MG63 (cell line): ENCODE results near the gene MAP1LC3B. TPM values are rescaled to one million over a fixed set of nuclear protein-coding genes. Genes with fewer than 3 reads are reported as not detected.

Source experiments
- DNase-seq: peaks from one replicate; pipeline ENCODE4 v3.0.0-alpha.2; 2020
- H3K27me3 ChIP-seq: fragments of 250-450 bp; sonication (Bioruptor Pico); 2 replicates; pipeline ENCODE4 v1.5.1; 2020; ENCODE audit warnings: mild to moderate bottlenecking, moderate library complexity
- H3K36me3 ChIP-seq: fragments of 250-450 bp; sonication (Bioruptor Pico); 2 replicates; pipeline ENCODE4 v1.5.1; 2020; ENCODE audit warnings: mild to moderate bottlenecking, moderate library complexity
- H3K4me3 ChIP-seq: fragments of 250-450 bp; sonication (Bioruptor Pico); 2 replicates; pipeline ENCODE4 v1.5.1; 2020; ENCODE audit warnings: mild to moderate bottlenecking, moderate library complexity
- H3K9me3 ChIP-seq: fragments of 250-450 bp; sonication (Bioruptor Pico); 2 replicates; pipeline ENCODE4 v1.5.1; 2020; ENCODE audit warnings: mild to moderate bottlenecking, moderate library complexity
- total RNA-seq: library from RNA; depleted of rRNA; stranded (reverse); fragments of >200 nt; shearing (Covaris generic); gene quantifications from 2 replicates; pipeline ENCODE4 v1.2.3, GENCODE V29; 2014; ENCODE audit warnings: low replicate concordance

Gene MAP1LC3B
- total RNA-seq, 1 experiment from 2014 or later = 7.9 TPM

DNA sequence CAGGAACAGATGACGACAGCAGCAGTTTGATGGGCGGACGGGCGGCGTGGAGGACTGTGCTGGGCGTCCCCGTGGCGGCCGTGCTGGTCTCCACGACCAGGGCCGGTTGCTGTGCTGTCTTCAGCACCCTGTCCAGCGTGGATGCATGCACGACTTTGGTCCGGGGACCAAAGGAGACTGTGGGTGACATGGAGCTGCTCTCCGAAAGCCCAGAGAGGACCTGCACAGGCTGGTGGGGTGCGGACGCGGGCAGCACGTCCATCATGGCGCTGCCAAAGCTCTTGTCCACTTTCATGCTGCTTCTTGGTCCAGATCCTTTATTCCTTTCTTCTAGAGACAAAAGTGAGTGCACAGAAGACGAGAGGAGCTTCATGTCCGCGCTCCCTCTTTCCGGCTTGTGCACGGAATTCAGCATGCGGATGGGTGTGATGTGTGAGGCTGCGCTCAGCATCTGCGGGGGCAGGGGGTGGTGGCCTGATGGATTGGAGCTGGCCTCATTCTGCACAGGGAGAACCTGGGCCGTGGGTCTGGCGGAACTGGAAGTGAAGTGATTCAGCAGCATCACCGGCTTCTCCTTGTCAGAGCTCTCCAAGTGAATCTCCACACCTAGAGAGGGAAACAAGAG is 20.3 kb downstream of the MAP1LC3B start:
- Histone ChIP-seq H3K27me3 (no peaks in the 10 kb centered on the region), H3K9me3 (no peaks in the 10 kb centered on the region), H3K36me3 (peaks cover 4% of the 10 kb centered on the region), H3K4me3 (no peak overlapping the region)
- DNase-seq = no peak

DNA sequence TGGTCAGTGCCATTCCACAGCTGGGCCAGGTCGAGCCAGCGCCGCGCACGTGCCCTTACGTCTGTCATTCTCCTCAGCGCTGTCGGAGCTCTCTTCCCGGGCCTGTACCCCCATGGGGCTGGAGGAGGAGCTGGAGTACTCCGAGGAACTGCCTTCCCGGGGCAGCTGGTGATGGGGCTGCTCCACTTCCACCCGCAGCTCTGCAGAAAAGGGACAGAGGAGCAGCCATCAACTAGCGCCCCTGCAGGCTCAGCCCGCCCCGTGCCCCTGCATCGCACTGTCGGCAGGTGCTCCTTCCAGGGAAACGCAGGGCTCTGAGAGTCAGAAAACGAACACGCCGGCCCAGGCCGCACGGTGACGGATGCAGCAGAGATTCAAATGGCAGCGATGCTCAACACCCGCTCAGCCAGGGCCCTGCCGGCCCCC is 20.9 kb downstream of the MAP1LC3B start:
- no peak for DNase-seq
- H3K36me3 ChIP-seq = peaks cover 3% of the 10 kb centered on the region
- H3K4me3 ChIP-seq = no peak overlapping the region
- no peaks in the 10 kb centered on the region for H3K9me3 ChIP-seq
- H3K27me3 ChIP-seq = no peaks in the 10 kb centered on the region

DNA sequence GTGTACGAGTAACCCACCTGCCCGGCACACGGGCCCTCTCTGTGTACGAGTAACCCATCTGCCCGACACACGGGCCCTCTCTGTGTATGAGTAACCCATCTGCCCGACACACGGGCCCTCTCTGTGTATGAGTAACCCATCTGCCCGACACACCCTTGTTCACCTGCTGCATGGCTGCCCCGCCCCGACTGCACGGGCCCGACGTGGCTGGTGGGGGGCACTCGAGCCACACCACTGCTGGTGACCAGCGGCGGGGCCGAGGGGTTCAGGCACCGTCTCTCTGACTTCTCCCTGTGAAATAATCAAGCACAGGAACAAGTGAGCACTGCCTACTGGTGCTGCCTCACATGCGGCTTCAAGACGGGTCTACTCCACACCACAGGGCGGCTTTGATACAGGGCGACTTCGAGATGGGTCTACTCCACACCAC is 22.1 kb downstream of the MAP1LC3B start:
- no peak for DNase-seq
- no peaks in the 10 kb centered on the region for H3K9me3 ChIP-seq
- H3K36me3 ChIP-seq = no peaks in the 10 kb centered on the region; the same call in 1 of the 2 replicates
- H3K27me3 ChIP-seq = no peaks in the 10 kb centered on the region
- no peak overlapping the region for H3K4me3 ChIP-seq

DNA sequence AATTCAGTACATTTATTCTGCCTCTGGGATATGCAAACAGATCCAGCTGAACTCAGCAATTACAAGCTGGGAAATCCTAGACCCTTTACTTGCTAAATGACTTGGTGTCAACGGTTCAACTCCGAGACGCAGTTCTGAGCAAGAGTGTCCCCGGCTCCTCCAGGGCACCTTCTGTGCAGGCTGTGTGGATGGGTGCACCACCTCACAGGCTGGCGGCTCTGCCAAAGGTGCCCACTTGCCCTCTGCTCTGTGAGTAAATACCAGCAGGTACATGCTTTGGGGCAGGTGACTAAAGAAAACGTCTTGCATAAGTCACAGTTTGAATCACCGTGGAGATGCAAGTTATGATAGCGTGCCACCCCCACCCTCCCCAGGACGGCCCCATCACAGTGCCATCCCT is 23.3 kb downstream of the MAP1LC3B start:
- Histone ChIP-seq H3K27me3 (no peaks in the 10 kb centered on the region), H3K36me3 (no peaks in the 10 kb centered on the region; the same call in 1 of the 2 replicates), H3K4me3 (no peak overlapping the region), H3K9me3 (no peaks in the 10 kb centered on the region)
- no peak for DNase-seq

DNA sequence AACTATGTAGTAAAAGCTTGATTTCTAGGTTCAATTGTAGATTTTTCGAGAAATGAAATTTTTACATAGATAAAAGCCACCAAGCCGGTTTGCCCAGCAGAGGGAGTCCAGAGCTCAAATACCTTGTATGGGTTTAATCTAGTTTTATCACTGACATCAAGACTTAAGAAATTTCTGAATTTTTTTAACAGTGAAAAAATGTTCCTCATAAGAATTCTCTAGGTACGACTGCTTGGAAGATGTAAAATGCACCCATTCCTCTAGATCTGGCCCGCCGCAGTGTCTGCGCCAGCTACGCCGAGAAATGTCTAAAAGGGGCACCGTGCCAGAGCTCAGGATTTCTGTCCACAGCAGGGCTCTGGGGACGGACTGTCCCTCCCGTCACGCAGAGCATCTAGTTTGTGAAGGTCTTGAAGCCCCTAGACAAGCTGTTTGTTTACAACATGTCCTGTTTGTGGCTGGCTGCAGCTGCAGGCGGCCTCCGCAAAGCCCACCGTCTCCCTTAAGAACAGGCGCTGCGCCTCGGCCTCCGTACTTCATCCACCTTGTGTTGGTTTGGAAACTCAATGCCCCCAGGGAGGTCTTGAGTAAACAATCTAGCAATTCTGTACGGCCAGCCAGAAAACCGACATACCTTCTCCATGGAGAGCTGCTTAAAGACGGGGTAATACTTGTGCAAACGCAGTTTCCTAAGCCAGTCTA is 24.8 kb downstream of the MAP1LC3B start:
- DNase-seq = no peak

DNA sequence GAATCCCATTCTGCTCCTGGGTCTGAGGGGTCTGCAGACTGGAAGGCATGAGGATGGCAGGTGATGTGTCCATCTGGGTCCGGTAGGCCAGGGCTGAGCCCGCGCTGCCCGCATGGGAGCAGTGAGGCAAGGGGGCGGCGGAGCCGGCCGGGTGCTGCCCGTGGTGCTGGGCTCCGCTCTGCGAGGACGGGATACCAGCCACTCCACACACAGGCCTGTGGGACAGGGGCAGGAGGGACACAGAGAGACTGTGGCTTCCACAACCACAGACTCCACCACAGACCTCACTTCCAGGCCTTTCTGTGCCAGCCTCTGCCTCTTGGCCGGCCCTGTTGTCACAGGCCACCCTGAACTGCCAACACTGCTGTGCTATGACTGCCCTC is 25.4 kb downstream of the MAP1LC3B start:
- Histone ChIP-seq H3K4me3 (no peak overlapping the region), H3K27me3 (no peaks in the 10 kb centered on the region), H3K9me3 (no peaks in the 10 kb centered on the region), H3K36me3 (no peaks in the 10 kb centered on the region; the same call in 1 of the 2 replicates)
- no peak for DNase-seq

More for the DNA sequence above, 24.8 kb downstream of the MAP1LC3B start:
- Histone ChIP-seq H3K4me3 (no peak overlapping the region), H3K36me3 (no peaks in the 10 kb centered on the region; the same call in 1 of the 2 replicates), H3K9me3 (no peaks in the 10 kb centered on the region), H3K27me3 (no peaks in the 10 kb centered on the region)

- Histone ChIP-seq H3K27me3 (no peaks in the 10 kb centered on the region), H3K9me3 (no peaks in the 10 kb centered on the region), H3K36me3 (no peaks in the 10 kb centered on the region; the same call in 1 of the 2 replicates), H3K4me3 (no peak overlapping the region)
- no peak for DNase-seq
These were observed 26.1 kb downstream of the MAP1LC3B start for GRCh38 chr16:87418216-87418615.

GRCh38 chr16:87418644-87419043 is 26.5 kb downstream of the MAP1LC3B start:
- Histone ChIP-seq H3K9me3 (no peaks in the 10 kb centered on the region), H3K27me3 (no peaks in the 10 kb centered on the region), H3K4me3 (no peak overlapping the region), H3K36me3 (no peaks in the 10 kb centered on the region; the same call in 1 of the 2 replicates)
- no peak for DNase-seq

- Histone ChIP-seq H3K36me3 (no peaks in the 10 kb centered on the region; the same call in 1 of the 2 replicates), H3K4me3 (no peak overlapping the region), H3K27me3 (no peaks in the 10 kb centered on the region), H3K9me3 (no peaks in the 10 kb centered on the region)
- no peak for DNase-seq
These were observed 28.2 kb downstream of the MAP1LC3B start for GRCh38 chr16:87420026-87421002.

DNA sequence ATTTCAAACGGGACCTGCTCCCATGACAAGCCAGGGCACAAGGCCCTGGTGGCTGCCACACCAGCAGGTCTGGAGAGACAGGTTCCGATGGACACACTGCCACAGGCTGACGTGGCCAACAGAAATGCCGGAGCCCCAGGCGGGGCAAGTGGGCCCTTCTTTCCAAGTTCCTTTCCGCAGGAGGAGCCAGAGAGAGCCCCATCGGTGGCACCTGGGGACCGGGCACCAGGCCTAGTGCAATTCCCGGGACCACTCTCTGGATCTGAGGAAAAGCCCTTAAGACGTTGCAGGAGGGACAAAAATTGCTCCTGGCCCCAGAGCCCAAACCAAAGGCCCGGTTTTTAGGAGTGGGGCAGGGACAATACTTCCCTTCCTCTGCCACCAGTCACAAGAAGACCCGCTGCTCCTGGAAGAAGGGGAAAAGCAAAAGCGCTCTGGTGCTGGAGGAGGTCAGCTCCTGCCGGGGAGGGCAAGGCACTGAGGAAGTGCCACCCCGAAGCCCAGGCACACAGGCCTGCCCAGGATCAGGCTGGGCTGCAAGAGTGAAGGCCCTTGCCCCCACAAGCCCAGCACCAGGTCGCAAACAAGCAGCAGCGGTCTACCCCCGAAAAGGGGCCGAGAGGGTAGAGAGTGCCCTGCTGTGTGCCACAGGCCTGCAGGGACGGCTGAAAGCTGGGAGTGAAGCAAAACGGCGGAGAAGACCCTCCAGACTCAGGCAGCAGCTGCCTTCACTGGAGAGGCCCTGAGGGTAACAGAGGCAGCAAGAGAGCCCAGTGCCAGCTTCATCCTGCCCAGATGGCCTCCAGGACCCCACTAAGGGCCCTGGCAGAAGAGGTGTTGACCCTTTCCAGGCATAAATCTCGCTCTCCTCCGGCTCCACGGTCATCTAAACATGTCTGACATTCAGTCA is 29.1 kb downstream of the MAP1LC3B start:
- Histone ChIP-seq H3K9me3 (no peaks in the 10 kb centered on the region), H3K36me3 (no peaks in the 10 kb centered on the region; the same call in 1 of the 2 replicates), H3K4me3 (no peak overlapping the region), H3K27me3 (no peaks in the 10 kb centered on the region)
- no peak for DNase-seq

DNA sequence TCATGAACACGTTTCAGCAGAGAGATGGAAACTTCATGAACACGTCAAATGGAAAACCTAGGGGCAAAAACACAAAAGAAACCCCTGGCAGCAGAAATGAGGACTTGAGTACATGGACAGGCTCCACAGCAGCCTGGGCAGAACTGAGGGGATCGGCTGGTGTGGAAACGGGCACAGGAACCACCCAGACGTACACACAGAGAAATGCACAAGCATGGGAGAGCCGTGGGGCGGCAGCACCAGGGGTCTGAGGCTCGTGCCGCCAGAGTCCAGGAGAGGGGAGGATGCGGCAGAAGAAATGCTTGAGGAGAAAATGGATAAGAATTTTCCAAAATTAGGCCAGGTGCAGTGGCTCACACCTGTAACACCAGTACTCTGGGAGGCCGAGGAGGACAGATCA is 30.0 kb downstream of the MAP1LC3B start:
- H3K27me3 ChIP-seq = no peaks in the 10 kb centered on the region
- H3K9me3 ChIP-seq = no peaks in the 10 kb centered on the region
- H3K36me3 ChIP-seq = no peaks in the 10 kb centered on the region; the same call in 1 of the 2 replicates
- no peak for DNase-seq
- H3K4me3 ChIP-seq = no peak overlapping the region

DNA sequence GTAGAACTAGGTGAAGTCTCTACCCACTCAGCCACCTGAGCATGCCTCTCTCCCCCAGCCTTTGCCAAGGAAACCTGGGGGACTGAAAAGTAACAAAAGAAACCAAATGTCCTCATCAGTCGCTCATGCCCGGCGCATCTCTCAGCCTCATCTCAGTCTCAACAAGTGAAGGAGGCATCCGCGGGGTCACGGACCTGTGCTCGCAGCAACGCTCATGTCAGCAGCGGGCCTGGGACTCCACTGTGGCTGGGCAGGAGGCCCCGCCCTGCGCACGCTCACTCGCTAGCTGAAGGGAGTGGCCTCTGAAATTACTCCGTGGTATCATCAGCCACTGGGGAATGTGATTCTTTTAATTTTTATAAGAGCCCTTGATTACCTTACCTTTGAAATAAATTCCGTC is 31.3 kb downstream of the MAP1LC3B start:
- Histone ChIP-seq H3K36me3 (no peaks in the 10 kb centered on the region; the same call in 1 of the 2 replicates), H3K9me3 (no peaks in the 10 kb centered on the region), H3K4me3 (no peak overlapping the region), H3K27me3 (no peaks in the 10 kb centered on the region)
- DNase-seq = no peak

GRCh38 chr16:87424266-87424665 is 32.1 kb downstream of the MAP1LC3B start:
- H3K4me3 ChIP-seq = no peak overlapping the region
- DNase-seq = no peak
- no peaks in the 10 kb centered on the region for H3K9me3 ChIP-seq
- H3K27me3 ChIP-seq = no peaks in the 10 kb centered on the region
- H3K36me3 ChIP-seq = no peaks in the 10 kb centered on the region; the same call in 1 of the 2 replicates

DNA sequence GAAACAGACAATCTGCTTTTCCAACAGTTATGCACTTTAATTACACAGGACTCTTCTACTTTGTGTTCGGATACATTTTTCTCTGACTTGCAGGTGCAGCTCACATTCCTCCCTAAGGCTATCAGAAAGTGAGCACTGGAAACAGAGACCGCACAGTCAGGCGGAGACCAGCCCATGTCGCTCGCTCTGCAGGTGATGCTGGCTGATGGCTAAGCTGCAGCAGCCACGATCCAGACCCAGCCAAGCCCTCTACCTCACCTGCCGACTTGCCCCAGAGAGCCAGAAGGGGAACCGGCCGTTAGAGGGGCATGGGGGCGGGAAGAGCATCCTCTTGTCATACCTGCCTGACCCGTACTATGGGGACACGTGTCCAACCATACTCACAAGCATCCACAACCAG is 33.8 kb downstream of the MAP1LC3B start:
- no peak for DNase-seq
- no peaks in the 10 kb centered on the region; the same call in 1 of the 2 replicates for H3K36me3 ChIP-seq
- H3K27me3 ChIP-seq = no peaks in the 10 kb centered on the region
- no peaks in the 10 kb centered on the region for H3K9me3 ChIP-seq
- no peak overlapping the region for H3K4me3 ChIP-seq

- Histone ChIP-seq H3K36me3 (no peaks in the 10 kb centered on the region; the same call in 1 of the 2 replicates), H3K4me3 (no peak overlapping the region), H3K27me3 (no peaks in the 10 kb centered on the region), H3K9me3 (no peaks in the 10 kb centered on the region)
- no peak for DNase-seq
These were observed 34.5 kb downstream of the MAP1LC3B start for GRCh38 chr16:87426423-87427215.
